ENCODE results near the gene HOXD12. TPM values are rescaled to one million over a fixed set of nuclear protein-coding genes. Genes with fewer than 3 reads are reported as not detected.
A peak's percentile ranks its signal among the peaks of the same experiment; 100 is the strongest.

HOXD12 gene
- total and polyA plus RNA-seq, 4 donors = not detected

DNA sequence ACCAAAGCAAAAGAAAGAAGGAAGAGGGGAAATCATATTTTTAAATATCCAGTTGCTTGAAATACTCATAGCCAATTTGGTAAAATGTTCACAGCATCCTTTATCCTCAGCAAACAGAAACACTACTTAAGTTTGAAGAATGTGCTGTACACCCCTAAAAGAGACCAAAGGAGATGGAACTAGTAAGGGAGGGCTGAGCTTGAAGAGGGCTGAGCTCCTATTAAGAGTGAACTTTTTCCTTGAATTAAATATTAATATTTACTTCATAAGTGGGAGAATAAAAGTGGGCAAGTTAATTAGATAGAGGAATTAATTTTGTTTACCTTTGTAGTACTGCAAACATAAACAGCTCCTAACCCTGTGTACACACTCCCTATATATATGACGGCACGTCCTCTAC lies 22.8 kb upstream of the HOXD12 start:
- Histone ChIP-seq H3K9ac (ENCODE audit: insufficient read depth in 1 of 2, low read length in 2 of 2) (no peak overlapping the region), H3K4me1 (ENCODE audit: control insufficient read depth in 5 of 5, insufficient read depth in 5 of 5, low read length in 5 of 5) (peaks cover 0 to 12% (median 4%) of the 10 kb centered on the region in 5 donors), H3K9me3 (ENCODE audit: control insufficient read depth in 4 of 4, insufficient read depth in 3 of 4, low read length in 3 of 4) (peaks cover 0 to 17% (median 0%) of the 10 kb centered on the region in 4 donors), H3K36me3 (ENCODE audit: control insufficient read depth in 4 of 4, insufficient read depth in 4 of 4, low read length in 4 of 4) (no peaks in the 10 kb centered on the region), H3K4me3 (no peak overlapping the region), H3K27me3 (ENCODE audit: control insufficient read depth in 3 of 3, insufficient read depth in 3 of 3, low read length in 2 of 3) (peaks cover 16 to 94% (median 93%) of the 10 kb centered on the region in 3 donors), H3K27ac (ENCODE audit: low read depth in 1 of 2, low read length in 1 of 2) (no peak overlapping the region)
- 17 to 31% methylated on average over 2 of the region's 2 CpGs for WGBS, 2 donors
- DNase-seq (peak in 1 of 3 donors; percentile 55), ATAC-seq (ENCODE audit: insufficient read depth, low FRiP score) (no peak)
- TF ChIP-seq, protein P1, sequence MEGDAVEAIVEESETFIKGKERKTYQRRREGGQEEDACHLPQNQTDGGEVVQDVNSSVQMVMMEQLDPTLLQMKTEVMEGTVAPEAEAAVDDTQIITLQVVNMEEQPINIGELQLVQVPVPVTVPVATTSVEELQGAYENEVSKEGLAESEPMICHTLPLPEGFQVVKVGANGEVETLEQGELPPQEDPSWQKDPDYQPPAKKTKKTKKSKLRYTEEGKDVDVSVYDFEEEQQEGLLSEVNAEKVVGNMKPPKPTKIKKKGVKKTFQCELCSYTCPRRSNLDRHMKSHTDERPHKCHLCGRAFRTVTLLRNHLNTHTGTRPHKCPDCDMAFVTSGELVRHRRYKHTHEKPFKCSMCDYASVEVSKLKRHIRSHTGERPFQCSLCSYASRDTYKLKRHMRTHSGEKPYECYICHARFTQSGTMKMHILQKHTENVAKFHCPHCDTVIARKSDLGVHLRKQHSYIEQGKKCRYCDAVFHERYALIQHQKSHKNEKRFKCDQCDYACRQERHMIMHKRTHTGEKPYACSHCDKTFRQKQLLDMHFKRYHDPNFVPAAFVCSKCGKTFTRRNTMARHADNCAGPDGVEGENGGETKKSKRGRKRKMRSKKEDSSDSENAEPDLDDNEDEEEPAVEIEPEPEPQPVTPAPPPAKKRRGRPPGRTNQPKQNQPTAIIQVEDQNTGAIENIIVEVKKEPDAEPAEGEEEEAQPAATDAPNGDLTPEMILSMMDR (IDR thresholded peaks at IDR 0.05; ENCODE audit: control extremely low read depth, extremely low read depth) = no peak

DNA sequence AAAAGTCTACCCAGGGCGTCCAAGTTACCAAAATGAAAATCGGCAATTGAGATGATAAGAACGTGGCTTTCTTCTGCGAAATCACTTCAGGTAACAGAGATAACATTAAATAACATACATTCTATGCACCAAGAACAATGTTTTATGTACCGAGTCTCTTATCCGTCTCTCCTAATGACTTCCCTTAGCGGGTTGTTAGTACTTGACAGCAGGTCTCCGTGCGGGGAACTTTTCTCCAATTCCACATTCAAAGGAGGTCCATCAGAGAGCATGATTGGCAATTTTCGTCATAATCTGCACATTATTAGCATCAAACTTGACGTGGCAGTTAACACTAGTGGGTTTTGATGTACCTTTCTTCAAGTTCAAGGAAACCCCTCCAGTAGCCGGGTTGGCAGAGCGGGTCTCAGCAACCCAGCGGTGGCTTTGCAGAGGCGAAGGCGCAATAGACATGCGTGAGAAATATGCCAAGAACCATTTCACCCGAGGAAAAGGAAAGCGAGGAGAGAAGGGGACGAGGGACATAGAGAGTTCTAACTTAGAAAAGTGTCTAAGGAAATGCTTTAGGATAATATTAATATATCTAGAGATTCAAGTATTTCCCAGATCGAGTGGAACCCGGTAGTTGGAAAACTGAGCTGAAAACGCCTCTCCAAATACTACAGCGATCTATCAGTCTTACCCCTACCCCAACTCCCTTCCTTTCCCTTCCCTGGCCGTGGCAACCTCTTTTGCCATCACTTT lies 20.9 kb upstream of the HOXD12 start:
- no peak overlapping the region for H3K9ac ChIP-seq (ENCODE audit: insufficient read depth in 1 of 2, low read length in 2 of 2)
- no peak overlapping the region for H3K4me3 ChIP-seq
- peaks cover 0 to 10% (median 7%) of the 10 kb centered on the region in 5 donors for H3K4me1 ChIP-seq (ENCODE audit: control insufficient read depth in 5 of 5, insufficient read depth in 5 of 5, low read length in 5 of 5)
- H3K9me3 ChIP-seq (ENCODE audit: control insufficient read depth in 4 of 4, insufficient read depth in 3 of 4, low read length in 3 of 4) = peaks cover 0 to 23% (median 0%) of the 10 kb centered on the region in 4 donors
- no peaks in the 10 kb centered on the region for H3K36me3 ChIP-seq (ENCODE audit: control insufficient read depth in 4 of 4, insufficient read depth in 4 of 4, low read length in 4 of 4)
- WGBS, 2 donors = 7 to 9% methylated on average over 25 of the region's 25 CpGs
- no peak overlapping the region for H3K27ac ChIP-seq (ENCODE audit: low read depth in 1 of 2, low read length in 1 of 2)
- H3K27me3 ChIP-seq (ENCODE audit: control insufficient read depth in 3 of 3, insufficient read depth in 3 of 3, low read length in 2 of 3) = peaks cover 22 to 94% (median 92%) of the 10 kb centered on the region in 3 donors
- peak in 2 of 3 donors; percentile 21 to 35 for DNase-seq
- no peak for ATAC-seq (ENCODE audit: insufficient read depth, low FRiP score)
- TF ChIP-seq, protein P1 (IDR thresholded peaks at IDR 0.05; ENCODE audit: control extremely low read depth, extremely low read depth) = no peak

DNA sequence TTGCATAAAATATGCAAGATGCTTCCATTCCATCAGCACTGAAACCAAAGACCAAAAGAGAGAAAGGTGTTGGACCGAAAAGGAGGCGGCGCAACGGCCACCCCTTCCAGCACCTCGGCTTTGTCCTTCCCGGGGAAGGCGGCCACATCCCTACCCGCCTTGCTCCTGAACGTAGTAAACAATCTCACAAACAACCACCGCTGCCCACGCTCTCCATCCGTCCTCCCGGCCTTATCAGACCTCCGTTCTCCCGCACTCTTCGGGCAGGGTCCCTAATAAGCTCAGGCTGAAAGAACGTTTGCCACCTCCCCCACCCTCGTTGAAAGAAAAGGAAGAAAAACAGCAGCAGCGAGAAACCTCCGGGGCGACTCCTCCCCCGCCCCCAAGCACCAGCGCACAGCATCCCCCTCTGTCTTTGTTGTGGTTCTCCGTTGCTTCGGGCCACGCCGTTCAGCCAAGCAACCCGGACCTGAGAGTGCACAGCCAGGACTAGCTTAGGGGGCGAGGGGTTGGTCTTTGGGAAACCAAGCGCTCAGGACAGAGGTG lies 20.2 kb upstream of the HOXD12 start:
- H3K4me3 ChIP-seq = no peak overlapping the region
- TF ChIP-seq, protein P1 (IDR thresholded peaks at IDR 0.05; ENCODE audit: control extremely low read depth, extremely low read depth) = no peak
- H3K27me3 ChIP-seq (ENCODE audit: control insufficient read depth in 3 of 3, insufficient read depth in 3 of 3, low read length in 2 of 3) = peaks cover 17 to 94% (median 92%) of the 10 kb centered on the region in 3 donors
- no peak overlapping the region for H3K9ac ChIP-seq (ENCODE audit: insufficient read depth in 1 of 2, low read length in 2 of 2)
- H3K9me3 ChIP-seq (ENCODE audit: control insufficient read depth in 4 of 4, insufficient read depth in 3 of 4, low read length in 3 of 4) = peaks cover 0 to 23% (median 0%) of the 10 kb centered on the region in 4 donors
- no peak overlapping the region for H3K27ac ChIP-seq (ENCODE audit: low read depth in 1 of 2, low read length in 1 of 2)
- H3K36me3 ChIP-seq (ENCODE audit: control insufficient read depth in 4 of 4, insufficient read depth in 4 of 4, low read length in 4 of 4) = no peaks in the 10 kb centered on the region
- 8% methylated on average over 30 of the region's 30 CpGs for WGBS, 2 donors
- H3K4me1 ChIP-seq (ENCODE audit: control insufficient read depth in 5 of 5, insufficient read depth in 5 of 5, low read length in 5 of 5) = peaks cover 0 to 10% (median 7%) of the 10 kb centered on the region in 5 donors
- DNase-seq (peak; percentile 19 to 44 (median 23)), ATAC-seq (ENCODE audit: insufficient read depth, low FRiP score) (no peak)

Data from lung (tissue), 12 donors.